ENCODE results near the gene FN3KRP. TPM values are rescaled to one million over a fixed set of nuclear protein-coding genes. Genes with fewer than 3 reads are reported as not detected.

FN3KRP gene
- total and polyA plus RNA-seq, 10 of the 15 experiments (the other 5 are each of a cell fraction or from before 2014, with no cell fraction given): 1.8 to 50.5 (median 26.5) TPM

- H3K27me3 ChIP-seq (replicated peaks in 1 of 2; ENCODE audit: control insufficient read depth in 2 of 2, insufficient read depth in 2 of 2, low read length in 1 of 2): no peaks in the 10 kb centered on the region
- H3K9me3 ChIP-seq (replicated peaks; ENCODE audit: control insufficient read depth, insufficient read depth, low read length): peaks cover 1% of the 10 kb centered on the region; the same call in 1 of the 3 replicates
- H3K9ac ChIP-seq (ENCODE audit: control insufficient read depth, insufficient read depth, low read length): no peak overlapping the region
- H2AFZ ChIP-seq (ENCODE audit: control insufficient read depth, low read depth, low read length): no peak overlapping the region
- no peak overlapping the region for H3K27ac ChIP-seq (ENCODE audit: control insufficient read depth, insufficient read depth)
- in situ Hi-C loops (cut with MboI): no loop called here
- TF ChIP-seq SUPT20H (IDR thresholded peaks at IDR 0.05; ENCODE audit: borderline replicate concordance, control insufficient read depth, low read depth, low read length) (no peak), WRNIP1 (IDR thresholded peaks at IDR 0.05; ENCODE audit: borderline replicate concordance, low read depth, low read length) (no peak), STAT3 (IDR thresholded peaks at IDR 0.05; ENCODE audit: low read depth, low read length) (no peak), NR2C1 (IDR thresholded peaks at IDR 0.05) (no peak), BCL11A (IDR thresholded peaks at IDR 0.05; ENCODE audit: low read depth, low read length) (no peak), ZBED1 (IDR thresholded peaks at IDR 0.05; ENCODE audit: borderline replicate concordance) (no peak), SMC3 (IDR thresholded peaks at IDR 0.05; ENCODE audit: borderline replicate concordance, low read length) (no peak), ZBTB11 (CRISPR knock-in tag; IDR thresholded peaks at IDR 0.05) (no peak), GATAD2B (conservative IDR thresholded peaks at IDR 0.05; ENCODE audit: low read depth) (no peak), PAX8 (IDR thresholded peaks at IDR 0.05) (no peak), SPI1 (IDR thresholded peaks at IDR 0.05; ENCODE audit: borderline replicate concordance, insufficient read depth, low read depth, low read length) (no peak)
- SMC1A ChIA-PET (ENCODE audit: uncharacterized antibody, unreplicated experiment): interaction anchor here (0.7 kb wide), 1 partner anchor 19 kb away, joined by 3 read pairs; no protein-coding TSS in a partner anchor
- RAD21 ChIA-PET (ENCODE audit: unreplicated experiment): interaction anchor here (0.7 kb wide), 1 partner anchor 69 kb away, joined by 4 read pairs; no protein-coding TSS in a partner anchor
- H3K4me2 ChIP-seq (ENCODE audit: control insufficient read depth, insufficient read depth): no peak overlapping the region
- BruUV-seq (replicated peaks): no TSS peak
- no peaks in the 10 kb centered on the region for H3K4me1 ChIP-seq (ENCODE audit: control insufficient read depth, insufficient read depth, low read length)
- POLR2A ChIA-PET: no interaction called here
- no peaks in the 10 kb centered on the region for H3K36me3 ChIP-seq (ENCODE audit: control insufficient read depth in 2 of 2, insufficient read depth in 2 of 2, low read length in 1 of 2)
- intact Hi-C loops (cut with micrococcal nuclease; ENCODE audit: unreplicated experiment): no loop called here
- FAIRE-seq: no peak
- CTCF ChIA-PET: no interaction called here
- H4K20me1 ChIP-seq (ENCODE audit: control insufficient read depth, insufficient read depth): no peaks in the 10 kb centered on the region
- no peak overlapping the region for H3K4me3 ChIP-seq
- 54% methylated on average over 8 of the region's 8 CpGs for WGBS (ENCODE audit: insufficient coverage, insufficient replicate concordance, low lambda C conversion rate, missing lambda C conversion rate)
- no peak for DNase-seq (ENCODE audit: low read depth, low spot score)
- ATAC-seq: no peak
- no peaks in the 10 kb centered on the region for H3K79me2 ChIP-seq (ENCODE audit: control insufficient read depth, insufficient read depth, low read length)
Observed at GRCh38 chr17:82689077-82689476, 27.4 kb upstream of the FN3KRP start.

Data from GM12878 (cell line).